GM12878 (cell line): ENCODE results near the gene SUFU. TPM values are rescaled to one million over a fixed set of nuclear protein-coding genes. Genes with fewer than 3 reads are reported as not detected.

Source experiments
- ATAC-seq: fragments of 200-7000 bp; cut with Tn5 transposase; 3 replicates; pipeline ENCODE4 v1.9.1; 2020; ENCODE audit warnings: mild to moderate bottlenecking, moderate library complexity
- BruUV-seq: library from RNA; stranded (reverse); fragments of 400-500 nt; replicated peaks from 2 replicates; lab custom pipeline; 2021; lab: Mats Ljungman, UMichigan
- CTCF ChIA-PET: fragments of 300-600 bp; sonication (Branson Sonifier 250); formaldehyde crosslinking; extraction: SDS; loops from one replicate; lab custom pipeline; 2021; ENCODE audit warnings: inconsistent platforms; lab: Yijun Ruan, JAX
- POLR2A ChIA-PET: fragments of 350-600 bp; formaldehyde crosslinking; extraction: SDS; loops from one replicate; lab custom pipeline; 2021; ENCODE audit warnings: inconsistent platforms; lab: Charles Lee
- RAD21 ChIA-PET: fragments of 300-600 bp; sonication (Branson Sonifier 250); formaldehyde crosslinking; loops from one replicate; lab custom pipeline; 2023; ENCODE audit warnings: antibody characterized with exemption; ENCODE audit not compliant: unreplicated experiment; lab: Charles Lee
- SMC1A ChIA-PET: fragments of 300-600 bp; sonication (Branson Sonifier 250); formaldehyde crosslinking; loops from one replicate; lab custom pipeline; 2023; ENCODE audit not compliant: unreplicated experiment, uncharacterized antibody; lab: Charles Lee
- DNase-seq: peaks from one replicate; pipeline ENCODE4 v3.0.0-alpha.2; 2011; ENCODE audit warnings: low read depth, low spot score
- FAIRE-seq: peaks from 3 replicates; lab custom pipeline; 2011; peaks lifted over from hg19 to GRCh38; lab: Jason Lieb, UNC
- H2AFZ ChIP-seq: 2 replicates; pipeline ENCODE4 v1.6.0; 2011; ENCODE audit warnings: low read depth, low read length, control low read depth; ENCODE audit not compliant: control insufficient read depth
- H3K27ac ChIP-seq: 2 replicates; pipeline ENCODE4 v1.5.1; 2011; ENCODE audit warnings: control low read depth; ENCODE audit not compliant: control insufficient read depth, insufficient read depth
- H3K27me3 ChIP-seq, 2 experiments: replicated peaks in 1 of 2; 2 replicates each; pipeline versions ENCODE4 v1.6.0 to v1.6.1; 2011; ENCODE audit warnings: low read length in 1 of 2; ENCODE audit not compliant: control insufficient read depth in 2 of 2, insufficient read depth in 2 of 2
- H3K36me3 ChIP-seq, 2 experiments: 2 replicates each; pipeline ENCODE4 v1.5.1; 2011; ENCODE audit warnings: low read length in 1 of 2; ENCODE audit not compliant: control insufficient read depth in 2 of 2, insufficient read depth in 2 of 2
- H3K4me1 ChIP-seq: 2 replicates; pipeline ENCODE4 v1.6.1; 2011; ENCODE audit warnings: mild to moderate bottlenecking, low read length, moderate library complexity, mixed read lengths; ENCODE audit not compliant: control insufficient read depth, insufficient read depth
- H3K4me2 ChIP-seq: 2 replicates; pipeline ENCODE4 v1.6.0; 2011; ENCODE audit warnings: control low read depth; ENCODE audit not compliant: control insufficient read depth, insufficient read depth
- H3K4me3 ChIP-seq: fragments of 200-600 bp; sonication (generic); 2 replicates; pipeline ENCODE4 v1.5.1; 2016
- H3K79me2 ChIP-seq: 2 replicates; pipeline ENCODE4 v1.6.0; 2011; ENCODE audit warnings: low read length; ENCODE audit not compliant: control insufficient read depth, insufficient read depth
- H3K9ac ChIP-seq: 2 replicates; pipeline ENCODE4 v1.8.0; 2011; ENCODE audit warnings: low read length, control low read depth, mixed read lengths; ENCODE audit not compliant: control insufficient read depth, insufficient read depth
- H3K9me3 ChIP-seq: replicated peaks from 3 replicates; pipeline ENCODE4 v1.5.1; 2011; ENCODE audit warnings: mild to moderate bottlenecking, low read length; ENCODE audit not compliant: control insufficient read depth, insufficient read depth
- H4K20me1 ChIP-seq: 2 replicates; pipeline ENCODE4 v1.6.0; 2011; ENCODE audit not compliant: control insufficient read depth, insufficient read depth
- BACH1 ChIP-seq: fragments of 450-650 bp; IDR thresholded peaks from 2 replicates; pipeline ENCODE4 v1.6.1; 2017; ENCODE audit warnings: mild to moderate bottlenecking, borderline replicate concordance
- BCL11A ChIP-seq: IDR thresholded peaks from 2 replicates; pipeline ENCODE4 v1.6.1; 2011; ENCODE audit warnings: low read depth, low read length
- BMI1 ChIP-seq: fragments of 450-650 bp; IDR thresholded peaks from 2 replicates; pipeline ENCODE4 v1.6.1; 2016; ENCODE audit warnings: mild to moderate bottlenecking, moderate library complexity, borderline replicate concordance
- CEBPB ChIP-seq, 2 experiments: fragments of 150-350 bp in 1 of 2; IDR thresholded peaks; 2 replicates each; pipeline ENCODE4 v1.6.1; 2012 to 2014; ENCODE audit warnings: low read depth in 2 of 2, low read length in 2 of 2, borderline replicate concordance in 1 of 2, inconsistent platforms in 1 of 2
- CEBPZ ChIP-seq: fragments of 150-350 bp; IDR thresholded peaks from 2 replicates; pipeline ENCODE4 v1.6.1; 2016; ENCODE audit warnings: low read depth, low read length
- CHD1 ChIP-seq: IDR thresholded peaks from 2 replicates; pipeline ENCODE4 v1.6.1; 2012; ENCODE audit warnings: low read depth, low read length, improper control_type of control experiment
- GABPA ChIP-seq: IDR thresholded peaks from 2 replicates; pipeline ENCODE4 v1.6.1; 2014; ENCODE audit warnings: antibody characterized with exemption, low read depth, mild to moderate bottlenecking, inconsistent platforms
- KDM1A ChIP-seq: fragments of 200-600 bp; sonication (generic); IDR thresholded peaks from 2 replicates; pipeline ENCODE4 v1.6.1; 2016; ENCODE audit warnings: borderline replicate concordance
- MLLT1 ChIP-seq: fragments of 450-650 bp; IDR thresholded peaks from 2 replicates; pipeline ENCODE4 v1.6.1; 2016; ENCODE audit warnings: mild to moderate bottlenecking
- NFXL1 ChIP-seq: fragments of 450-650 bp; IDR thresholded peaks from 2 replicates; pipeline ENCODE4 v1.6.1; 2017; ENCODE audit warnings: antibody characterized with exemption, mild to moderate bottlenecking, borderline replicate concordance
- NFYB ChIP-seq: IDR thresholded peaks from 2 replicates; pipeline ENCODE4 v1.6.1; 2011; ENCODE audit warnings: low read depth, mild to moderate bottlenecking, low read length, improper control_type of control experiment, moderate library complexity; ENCODE audit not compliant: insufficient read depth
- PML ChIP-seq: IDR thresholded peaks from 2 replicates; pipeline ENCODE4 v1.6.1; 2012; ENCODE audit warnings: low read length, inconsistent platforms
- RAD21 ChIP-seq: IDR thresholded peaks from 2 replicates; pipeline ENCODE4 v1.6.1; 2011; ENCODE audit warnings: mild to moderate bottlenecking, low read depth, low read length, moderate library complexity; ENCODE audit not compliant: insufficient read depth
- SMAD5 ChIP-seq: IDR thresholded peaks from 2 replicates; pipeline ENCODE4 v1.6.1; 2016; ENCODE audit warnings: antibody characterized with exemption, low read depth
- SRF ChIP-seq, 2 experiments: IDR thresholded peaks; 2 replicates each; pipeline ENCODE4 v1.6.1; 2011; ENCODE audit warnings: low read depth in 2 of 2, low read length in 2 of 2, mild to moderate bottlenecking in 1 of 2, moderate library complexity in 1 of 2
- STAT3 ChIP-seq: IDR thresholded peaks from 2 replicates; pipeline ENCODE4 v1.6.1; 2011; ENCODE audit warnings: low read depth, low read length, improper control_type of control experiment
- ZNF274 ChIP-seq: IDR thresholded peaks from one replicate; pipeline ENCODE4 v1.8.0; 2011; ENCODE audit not compliant: insufficient read length, insufficient read depth
- ZZZ3 ChIP-seq: IDR thresholded peaks from 2 replicates; pipeline ENCODE4 v1.6.1; 2011; ENCODE audit warnings: low read depth; ENCODE audit not compliant: control insufficient read depth, insufficient read length
- WGBS: methylation state at CpG from one replicate; pipeline ENCODE4 v1.1.6; 2016; ENCODE audit warnings: low lambda C conversion rate; ENCODE audit not compliant: insufficient replicate concordance, insufficient coverage; ENCODE audit errors: missing lambda C conversion rate; 5-methylcytosine and 5-hydroxymethylcytosine counted together
- in situ Hi-C: fragments of 300-500 bp; cut with MboI; formaldehyde crosslinking; loops from 9 replicates; pipeline ENCODE4 v1.14.3; 2018; ENCODE audit warnings: mixed read lengths
- intact Hi-C: fragments of 100-400 bp; cut with micrococcal nuclease; formaldehyde crosslinking; loops from one replicate; pipeline ENCODE4 v1.14.2; 2022; ENCODE audit not compliant: unreplicated experiment
- polyA plus RNA-seq, 11 experiments: library from polyadenylated mRNA; depleted of rRNA in 4 of 11; unstranded in 6 of 11; stranded (reverse) in 5 of 11; fragments of >200 nt; fragmentation: Nextera tagmentation in 4 of 11; fragmentation: Illumina TruSeq in 1 of 11; extraction: Ambion mirVana in 4 of 11; extraction: Trizol in 1 of 11; gene quantifications; 1 replicate in 1 of 11; 2 replicates in 10 of 11; pipeline versions ENCODE4 v1.2.1 to v1.2.3, GENCODE V29; 2011 to 2016; ENCODE audit warnings: inconsistent platforms in 2 of 11, missing spikeins in 2 of 11, low read depth in 1 of 11
- total RNA-seq, 4 experiments: library from RNA; depleted of rRNA in 3 of 4; stranded (reverse); fragments of >200 nt in 3 of 4; fragmentation: Illumina TruSeq in 1 of 4; extraction: Trizol in 1 of 4; gene quantifications; 2 replicates each; pipeline versions ENCODE4 v1.2.1 to v1.2.3, GENCODE V29; 2013 to 2021

Gene SUFU
- total and polyA plus RNA-seq, 10 of the 15 experiments (the other 5 are each of a cell fraction or from before 2014, with no cell fraction given), result 0.68 to 7.7 (median 2.4) TPM

GRCh38 chr10:102475451-102476040, 28.2 kb upstream of the SUFU start:
- Histone ChIP-seq H3K27ac (no peak overlapping the region), H3K36me3 (peaks cover 10 to 12% of the 10 kb centered on the region in 2 experiments), H3K79me2 (no peaks in the 10 kb centered on the region), H3K27me3 (no peaks in the 10 kb centered on the region), H3K4me1 (no peaks in the 10 kb centered on the region), H2AFZ (no peak overlapping the region), H3K4me2 (no peak overlapping the region), H3K9ac (no peak overlapping the region), H3K4me3 (no peak overlapping the region), H4K20me1 (no peaks in the 10 kb centered on the region; the same call in 1 of the 2 replicates), H3K9me3 (no peaks in the 10 kb centered on the region)
- ATAC-seq (no peak), FAIRE-seq (no peak), DNase-seq (no peak)
- intact Hi-C loops, result loop anchor here (5.0 kb wide), 1 partner anchor 248 kb away; the partner anchor contains the start of gene ELOVL3
- POLR2A ChIA-PET, result no interaction called here
- SMC1A ChIA-PET, result interaction anchor here (1.2 kb wide), 1 partner anchor 109 kb away, joined by 3 read pairs; no protein-coding TSS in a partner anchor
- WGBS, result 88% methylated on average over 9 of the region's 9 CpGs
- in situ Hi-C loops, result no loop called here
- no TSS peak for BruUV-seq
- CTCF ChIA-PET, result interaction anchor here (0.6 to 1.2 kb wide), 7 partner anchors 28 to 246 kb away, joined by 3 to 5 read pairs (median 3); partner anchors contain the start of genes FBXL15 and SUFU
- RAD21 ChIA-PET, result no interaction called here
- TF ChIP-seq BCL11A (no peak), BMI1 (no peak), CHD1 (no peak), RAD21 (no peak), GABPA (no peak), CEBPZ (no peak), NFXL1 (no peak), ZNF274 (no peak), SMAD5 (no peak), BACH1 (no peak), MLLT1 (no peak), CEBPB (IDR thresholded peaks at IDR 0.05; ENCODE audit: borderline replicate concordance in 1 of 2, low read depth in 2 of 2, low read length in 2 of 2) (no peak), STAT3 (no peak), SRF (IDR thresholded peaks at IDR 0.05; ENCODE audit: low read depth in 2 of 2, low read length in 2 of 2) (no peak), NFYB (no peak), PML (no peak), ZZZ3 (no peak), KDM1A (no peak)
